Hematopoietic multipotent progenitor cell treated with erythropoietin and hydrocortisone succinate and interleukin-3 and kit ligand, for 4 days (in vitro differentiated cells): ENCODE measurements around the gene MCTS1.
"Not testable (repeated sequence)": the region's sequence is repeated elsewhere in the genome, so short reads cannot be mapped to it uniquely, and the experiment has no call there.

Experiments used
- DNase-seq: peaks from one replicate; pipeline ENCODE4 v3.0.0-alpha.2; 2015

MCTS1 gene, protein sequence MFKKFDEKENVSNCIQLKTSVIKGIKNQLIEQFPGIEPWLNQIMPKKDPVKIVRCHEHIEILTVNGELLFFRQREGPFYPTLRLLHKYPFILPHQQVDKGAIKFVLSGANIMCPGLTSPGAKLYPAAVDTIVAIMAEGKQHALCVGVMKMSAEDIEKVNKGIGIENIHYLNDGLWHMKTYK

DNA sequence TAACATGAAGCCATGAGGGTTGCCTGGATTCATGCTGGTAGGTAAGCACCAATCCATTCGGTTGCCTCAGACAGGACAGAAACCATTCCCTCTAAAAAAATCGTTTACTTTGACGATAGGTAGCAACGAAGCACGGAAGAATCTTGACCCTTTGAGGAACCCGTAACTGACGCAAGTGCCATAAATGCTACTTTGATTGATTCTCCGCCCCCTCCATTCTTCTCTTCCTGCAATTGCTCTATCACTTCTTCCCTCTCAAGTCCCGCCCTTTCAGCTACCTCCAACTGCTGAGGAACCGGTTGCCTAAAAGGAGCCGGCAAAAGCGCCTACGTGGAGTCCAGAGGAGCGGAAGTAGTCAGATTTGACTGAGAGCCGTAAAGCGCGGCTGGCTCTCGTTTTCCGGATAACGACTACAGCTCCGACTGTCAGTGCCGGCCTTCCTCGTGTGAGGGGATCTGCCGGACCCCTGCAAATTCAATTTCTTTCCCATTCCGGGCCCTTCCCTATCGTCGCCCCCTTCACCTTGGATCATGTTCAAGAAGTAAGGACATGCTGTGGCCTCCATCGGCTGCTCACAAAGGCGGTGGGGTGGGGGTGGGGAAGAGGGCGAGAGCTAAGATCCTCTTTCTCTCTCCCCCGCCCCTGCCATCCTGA is at the start of gene MCTS1:
MCTS1 (plus strand) TSS at position 395 of the 654 bp plus-strand sequence; CDS start at position 531, 136 bp downstream.
- peak; percentile 97 for DNase-seq

DNA sequence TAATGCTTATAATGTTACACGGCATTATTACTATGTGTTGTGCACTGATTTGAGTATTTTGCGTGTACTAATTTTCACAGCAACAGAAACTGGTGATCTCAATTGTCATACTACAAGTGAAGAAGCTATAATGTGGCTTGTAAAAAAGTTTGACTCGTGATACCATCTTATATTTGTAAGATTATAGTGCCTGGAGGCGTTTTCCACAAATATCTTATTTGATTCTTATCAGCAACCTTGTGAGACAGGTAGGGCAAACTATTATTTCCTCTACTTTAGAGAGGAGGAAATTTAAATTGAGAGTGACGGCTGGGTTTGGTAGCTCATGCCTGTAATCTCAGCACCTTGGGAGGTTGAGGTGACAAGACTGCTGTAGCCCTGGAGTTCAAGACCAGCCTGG is 47.6 kb upstream of the MCTS1 start:
- DNase-seq, result no peak

DNA sequence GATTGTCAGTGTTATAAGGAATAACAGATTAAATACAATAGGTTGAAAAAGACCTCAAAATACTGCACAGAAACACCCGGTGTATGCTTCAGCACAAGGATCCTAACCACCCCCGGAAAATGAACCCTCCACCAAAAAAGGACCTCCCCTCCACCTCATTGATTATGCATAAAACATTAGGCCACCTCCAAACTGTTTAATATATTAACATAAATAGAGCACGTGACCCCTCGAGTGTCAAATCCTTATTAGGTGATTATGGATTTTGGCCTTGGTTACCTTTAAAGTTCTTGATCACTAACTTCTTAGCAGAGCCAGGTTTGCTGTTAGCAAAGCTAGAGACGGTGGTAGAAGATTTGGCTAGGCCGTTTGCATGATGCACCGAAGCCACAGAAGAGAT is 44.1 kb upstream of the MCTS1 start:
- DNase-seq, result no peak

DNA sequence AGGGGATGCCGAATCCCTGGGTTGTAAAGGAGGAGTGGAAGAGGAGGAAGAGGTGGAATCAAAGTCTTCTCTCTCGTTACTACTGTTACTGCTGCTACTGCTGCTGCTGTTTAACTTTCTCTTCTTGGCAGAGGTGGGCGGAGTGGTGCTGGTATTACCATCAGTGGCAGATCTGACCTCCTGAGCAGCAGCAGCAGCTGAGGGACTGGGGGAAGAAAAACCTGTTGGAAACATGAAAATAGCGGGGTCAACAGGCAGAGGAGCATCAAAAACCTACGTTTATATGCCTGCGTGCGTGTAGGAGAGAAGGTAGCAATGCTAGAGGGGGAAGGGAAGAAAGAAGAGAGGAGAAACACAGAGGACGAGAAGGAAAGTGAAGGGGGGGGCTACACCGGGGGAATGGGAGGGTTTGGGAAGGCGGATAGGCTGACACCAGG is 43.5 kb upstream of the MCTS1 start:
- peak; percentile 58 for DNase-seq

DNA sequence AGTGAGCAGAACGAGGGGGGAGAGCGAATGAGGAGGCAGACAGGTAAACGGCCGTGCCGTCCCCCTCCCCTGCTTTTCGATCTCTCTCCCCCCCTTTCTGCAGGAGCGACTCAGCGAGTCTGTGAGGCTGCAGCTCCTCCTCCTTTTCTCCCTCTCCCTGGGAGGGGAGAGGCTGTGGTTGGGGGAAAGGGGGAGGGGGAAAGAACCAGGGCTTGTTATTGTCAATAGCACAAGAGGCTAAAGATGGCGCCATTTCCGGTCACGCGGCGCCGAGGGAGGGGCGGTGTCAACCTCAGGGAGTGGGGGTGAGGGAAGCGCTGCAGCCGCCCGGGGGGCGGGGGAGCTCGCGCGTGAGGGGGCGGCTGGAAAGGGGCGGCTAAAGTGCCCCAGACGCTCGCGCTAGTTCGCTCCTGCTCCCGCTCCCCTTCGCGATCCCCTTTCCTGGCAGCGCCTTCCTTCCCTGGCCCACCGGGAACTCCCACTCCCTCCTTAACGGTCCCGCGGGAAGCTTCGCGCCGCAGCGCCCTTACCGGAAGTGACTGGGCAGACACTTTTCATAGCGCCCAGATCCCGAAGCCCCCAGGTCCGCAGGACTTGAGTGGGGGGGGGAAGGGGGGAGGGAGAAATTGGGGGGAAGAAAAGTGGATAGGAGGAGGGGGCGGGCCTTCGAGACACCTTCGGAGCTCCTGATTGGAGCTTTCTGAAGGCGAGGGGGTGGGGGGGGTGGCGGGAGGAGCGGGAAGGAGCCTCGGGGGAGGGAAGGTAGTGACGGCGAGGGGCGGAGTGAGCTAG is 42.9 kb upstream of the MCTS1 start, which contains the start of gene CUL4B:
CUL4B (minus strand) TSS at position 121 of the 792 bp plus-strand sequence. CDS start 324 bp downstream, outside the sequence.
- peak; percentile 97 for DNase-seq

DNA sequence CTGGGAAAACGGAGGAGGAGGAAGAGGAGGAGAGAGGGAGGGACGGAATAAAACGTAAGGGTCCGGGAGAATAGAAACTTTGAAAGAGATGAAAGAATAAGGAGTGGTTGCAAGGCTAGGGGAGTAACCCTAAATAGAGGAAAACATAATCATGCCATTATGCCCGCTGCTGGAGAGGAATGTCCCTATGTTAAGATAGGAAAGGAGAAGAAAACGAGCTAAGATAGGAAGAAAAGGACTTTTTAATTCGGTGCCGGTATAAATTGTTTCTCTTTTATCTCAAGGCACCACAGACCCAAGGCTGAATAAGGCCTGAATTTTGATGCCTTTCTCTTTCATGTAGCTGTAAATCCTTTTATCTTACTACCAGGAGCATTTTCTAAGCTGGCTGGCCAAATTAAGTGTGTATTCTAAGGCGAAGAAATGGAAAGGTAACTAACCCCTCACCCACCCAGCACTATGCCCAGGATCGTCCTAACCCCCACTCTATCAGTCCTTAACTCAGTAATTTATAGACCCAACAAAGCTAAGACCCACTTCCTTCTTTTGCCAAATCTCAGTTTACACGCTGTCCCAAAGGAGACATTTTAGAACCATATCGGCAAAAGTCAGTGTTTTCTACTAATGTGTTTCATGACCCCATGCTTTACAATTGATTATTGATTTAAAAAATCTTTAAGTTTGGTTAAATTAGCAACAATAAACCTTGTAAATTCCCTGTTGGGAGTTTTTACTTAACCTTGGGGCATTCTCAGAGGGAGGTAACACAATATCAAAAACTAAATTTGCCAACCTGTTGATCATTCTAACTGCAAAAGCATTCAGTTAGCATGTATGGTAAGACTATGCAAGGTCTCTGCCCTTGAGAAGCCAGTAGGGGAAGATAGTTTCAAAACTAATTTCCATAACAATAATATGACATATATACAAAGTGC is 42.0 kb upstream of the MCTS1 start:
- DNase-seq, result peak; percentile 18

DNA sequence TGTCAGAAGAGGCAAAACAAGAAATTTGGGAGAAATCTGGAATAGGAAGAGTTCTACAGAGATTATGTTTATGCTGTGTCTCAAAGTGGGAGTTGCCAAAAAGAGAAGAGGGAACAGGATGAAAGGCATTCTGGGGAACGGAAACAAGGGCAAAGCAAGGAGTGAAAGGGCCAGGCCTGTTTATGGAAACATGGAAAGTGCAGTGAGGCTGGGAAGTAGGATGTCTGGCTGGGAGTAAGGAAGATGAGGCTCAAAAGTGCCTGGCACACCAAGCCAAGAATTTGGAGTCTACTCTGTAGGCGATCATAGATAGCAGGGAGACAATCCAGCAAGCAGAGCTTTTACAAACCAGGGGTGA is 41.4 kb upstream of the MCTS1 start:
- DNase-seq, result no peak

DNA sequence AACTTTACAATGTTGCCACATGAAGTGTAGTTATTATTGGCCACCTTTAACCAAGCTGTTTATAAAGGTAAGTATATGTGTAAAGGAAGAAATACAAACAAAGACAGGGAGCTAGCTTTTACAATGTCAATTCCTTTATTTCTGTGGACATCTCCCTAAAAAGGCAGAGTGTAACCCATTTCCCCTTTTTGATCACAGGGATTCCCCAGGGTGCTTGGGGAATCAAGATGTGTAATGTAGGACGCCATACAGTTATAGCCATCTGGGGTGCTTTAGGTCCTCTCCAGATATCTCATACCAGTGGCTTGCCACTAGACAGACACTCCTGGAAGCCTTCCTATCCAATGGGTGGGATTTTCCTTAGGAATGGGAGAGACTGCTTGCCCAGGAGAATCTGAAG is 39.0 kb upstream of the MCTS1 start:
- no peak for DNase-seq

DNA sequence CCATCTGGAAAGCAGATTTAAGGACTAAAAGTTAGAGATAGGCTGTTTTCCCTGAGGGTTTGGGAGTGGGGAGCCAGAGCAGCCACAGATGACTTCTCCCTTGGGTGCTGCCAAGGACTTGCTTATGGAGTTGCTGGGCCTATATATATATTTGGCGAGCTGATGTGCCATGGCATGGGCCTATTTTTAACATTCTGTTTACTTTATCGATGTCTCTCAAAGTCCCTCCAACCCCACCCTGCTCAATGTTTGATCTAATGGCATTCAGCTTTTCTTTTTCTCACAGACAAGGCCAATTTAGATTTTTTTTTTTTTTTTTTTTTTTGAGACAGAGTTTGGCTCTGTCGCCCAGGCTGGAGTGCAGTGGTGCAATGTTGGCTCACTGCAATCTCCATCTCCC is 37.1 kb upstream of the MCTS1 start:
- DNase-seq, result no peak

DNA sequence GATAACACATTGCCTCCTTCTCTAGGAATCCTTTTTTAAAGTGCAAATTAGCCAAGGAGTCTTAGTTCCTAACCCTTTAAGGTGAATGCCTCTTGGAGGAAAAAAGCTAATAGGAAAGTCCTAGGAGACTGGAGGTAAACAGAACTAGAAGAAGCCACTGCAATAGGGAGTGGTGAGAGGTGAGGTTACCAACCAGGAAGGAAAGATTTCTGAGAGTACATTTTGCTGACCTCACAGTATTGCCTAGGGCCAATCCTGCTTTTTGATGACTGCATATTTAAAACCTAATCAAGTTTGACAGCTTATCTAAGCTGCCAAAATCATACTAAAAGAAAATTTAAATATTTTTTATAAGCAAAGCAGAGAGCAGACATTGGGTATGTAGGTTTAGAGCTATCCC is 35.9 kb upstream of the MCTS1 start:
- no peak for DNase-seq

DNA sequence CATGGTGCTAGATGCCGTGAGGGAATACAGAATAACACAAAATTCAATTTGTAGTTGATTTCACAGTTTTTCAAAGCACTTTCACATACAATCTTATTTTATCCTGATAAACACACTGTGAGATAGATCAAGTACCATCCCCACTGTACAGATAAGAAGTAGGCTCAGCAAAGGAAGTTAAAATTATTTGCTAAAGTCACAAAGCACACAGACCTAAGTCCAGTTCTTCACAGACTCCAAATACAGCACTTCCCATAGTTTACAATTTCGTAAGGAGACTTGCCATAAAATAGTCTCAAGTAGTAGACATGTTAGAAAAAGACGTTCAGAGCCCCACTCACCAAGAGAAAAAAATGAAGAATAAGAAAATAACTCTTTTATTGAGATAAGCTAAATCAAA is 35.3 kb upstream of the MCTS1 start:
- no peak for DNase-seq

DNA sequence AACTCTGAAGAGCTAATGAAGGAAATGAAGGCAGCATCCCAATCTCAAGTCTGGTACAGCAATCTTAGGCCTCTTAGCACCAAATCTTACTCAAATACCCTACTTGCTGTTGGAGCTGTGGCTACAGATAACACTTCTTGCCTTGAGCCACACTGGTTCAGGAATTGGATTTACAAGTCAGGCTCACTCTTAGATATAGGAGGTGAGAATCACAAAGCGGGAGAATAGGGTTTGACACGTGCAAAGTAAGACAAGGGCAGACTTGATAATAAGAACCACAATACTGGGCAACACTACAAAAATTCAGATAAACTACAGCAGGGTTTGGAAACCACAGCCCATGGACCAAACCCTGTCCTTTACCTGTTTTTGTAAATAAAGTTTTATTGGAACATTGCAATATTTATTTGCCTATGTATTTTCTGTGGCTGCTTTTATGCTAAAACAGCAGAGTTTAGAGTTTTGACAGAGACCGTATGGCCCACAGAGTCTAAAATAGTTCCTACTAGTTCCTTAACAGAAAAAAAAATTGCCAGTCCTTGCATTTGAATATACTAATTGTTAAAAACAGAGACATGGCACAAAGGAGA is 33.8 kb upstream of the MCTS1 start:
- DNase-seq, result peak; percentile 73

DNA sequence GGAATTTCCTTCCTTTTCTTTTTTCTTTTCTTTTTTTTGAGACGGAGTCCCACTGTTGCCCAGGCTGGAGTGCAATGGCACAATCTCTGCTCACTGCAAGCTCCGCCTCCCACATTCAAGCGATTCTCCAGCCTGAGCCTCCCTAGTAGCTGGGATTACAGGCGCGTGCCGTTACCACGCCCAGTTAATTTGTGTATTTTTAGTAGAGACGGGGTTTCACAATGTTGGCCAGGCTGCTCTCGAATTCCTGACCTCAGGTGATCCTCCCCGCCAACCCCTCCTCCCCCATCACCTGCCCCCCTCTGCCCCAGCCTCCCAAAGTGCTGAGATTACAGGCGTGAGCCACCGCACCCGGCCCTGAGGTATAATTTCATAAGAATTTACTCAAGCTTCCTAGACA is 30.1 kb upstream of the MCTS1 start:
- not testable (repeated sequence) for DNase-seq

DNA sequence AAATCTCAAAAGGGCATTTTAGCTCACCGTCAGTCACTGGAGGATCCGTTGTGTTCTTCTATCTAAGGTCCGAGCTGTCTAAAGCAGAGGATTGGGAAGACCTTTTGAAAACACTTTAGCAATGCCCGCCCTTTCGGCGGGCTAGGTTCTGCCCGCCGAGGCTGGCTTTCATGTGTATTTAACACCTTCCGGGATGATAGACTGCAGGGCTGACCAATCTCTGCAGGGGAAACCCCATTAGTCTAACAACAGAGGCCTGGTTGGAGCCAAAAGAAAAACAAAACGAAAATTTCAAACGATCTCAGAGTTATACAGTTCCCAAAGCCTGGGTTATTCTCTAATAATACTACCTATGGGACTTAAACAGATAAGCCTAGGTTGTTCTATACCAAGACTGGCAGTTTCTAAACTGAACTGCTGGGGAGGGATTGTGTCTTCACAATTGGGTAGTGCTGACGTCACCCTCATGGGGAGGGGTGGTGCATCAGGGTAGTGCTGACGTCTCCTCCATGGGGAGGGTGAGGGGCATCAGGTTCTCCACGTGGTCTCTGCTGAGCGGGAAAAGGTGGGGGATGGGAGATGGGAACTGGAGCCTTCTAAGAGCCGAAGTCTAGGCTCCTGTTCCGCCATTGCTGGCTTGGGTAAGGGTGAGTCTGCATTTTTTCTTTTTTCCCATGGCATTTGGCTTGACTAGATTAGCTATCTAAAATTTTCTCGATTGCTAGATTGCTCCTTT is 28.4 kb upstream of the MCTS1 start:
- no peak for DNase-seq

DNA sequence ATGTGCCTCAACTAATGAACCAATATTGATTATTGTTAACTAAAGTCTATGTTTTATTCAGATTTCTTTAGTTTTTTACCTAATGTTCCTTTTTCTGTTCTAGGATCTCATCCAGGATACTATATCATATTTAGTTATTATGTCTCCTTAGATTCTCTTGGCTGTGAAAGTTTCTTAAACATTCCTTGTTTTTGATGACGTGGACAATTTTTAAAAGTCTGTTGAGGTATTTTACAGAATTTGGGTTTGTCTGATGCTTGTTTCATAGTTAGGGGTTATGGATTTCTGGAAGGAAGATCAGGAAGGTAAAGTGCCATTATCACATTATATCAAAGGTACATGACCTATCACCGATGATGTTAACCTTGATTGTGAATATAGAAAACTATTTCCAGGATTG is 18.2 kb upstream of the MCTS1 start:
- DNase-seq, result no peak

DNA sequence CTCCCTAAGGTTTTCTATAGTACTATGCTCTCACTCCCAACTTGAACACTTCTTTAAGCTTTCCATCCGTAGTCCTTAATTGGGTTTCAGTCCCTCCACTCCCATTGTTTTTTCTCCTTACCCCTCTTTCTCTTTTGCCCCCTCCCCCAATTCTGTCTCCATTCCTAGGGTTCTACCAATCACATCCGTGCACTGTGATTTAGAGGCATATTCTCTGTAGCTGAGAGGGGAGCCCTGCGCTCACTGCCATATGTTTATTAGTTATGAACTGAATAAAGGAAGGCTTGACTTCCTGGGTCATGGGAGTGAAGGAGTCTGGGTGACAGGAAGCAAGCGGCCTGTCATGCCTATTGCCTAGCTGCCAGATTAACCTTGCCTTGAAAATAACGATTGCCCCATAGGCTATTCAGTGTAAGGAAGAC is 471 bp downstream of the MCTS1 start:
- peak; percentile 64 for DNase-seq

DNA sequence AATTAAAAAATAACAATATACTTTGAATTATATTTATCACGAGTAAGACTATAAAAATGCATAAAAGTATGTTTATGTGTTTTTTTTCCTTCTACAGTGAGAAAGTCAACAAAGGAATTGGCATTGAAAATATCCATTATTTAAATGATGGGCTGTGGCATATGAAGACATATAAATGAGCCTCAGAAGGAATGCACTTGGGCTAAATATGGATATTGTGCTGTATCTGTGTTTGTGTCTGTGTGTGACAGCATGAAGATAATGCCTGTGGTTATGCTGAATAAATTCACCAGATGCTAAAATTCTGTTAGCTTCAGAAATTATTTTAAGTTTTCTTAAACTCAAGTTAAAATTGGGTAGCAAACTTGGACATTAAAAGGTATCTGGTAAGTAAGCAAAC is 8.2 kb downstream of the MCTS1 start:
- DNase-seq, result no peak

DNA sequence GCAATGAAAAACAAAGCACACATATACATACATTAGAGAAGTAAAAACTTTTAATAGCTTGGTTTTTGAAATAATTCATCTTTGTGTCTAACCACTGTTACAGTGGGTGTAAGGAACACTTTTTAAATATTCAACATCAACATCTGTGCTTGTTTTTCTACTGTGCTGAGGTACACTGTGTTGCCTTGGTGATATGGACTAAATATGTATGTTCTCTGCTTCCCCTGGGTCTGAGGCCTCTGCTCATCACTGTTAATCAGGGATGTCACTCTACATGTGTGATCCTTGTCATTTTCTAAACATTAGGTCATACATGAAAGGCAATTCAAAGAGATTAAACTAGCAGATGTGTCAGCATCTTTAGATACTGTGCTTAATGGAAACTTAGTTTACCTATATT is 10.9 kb downstream of the MCTS1 start:
- DNase-seq, result no peak

DNA sequence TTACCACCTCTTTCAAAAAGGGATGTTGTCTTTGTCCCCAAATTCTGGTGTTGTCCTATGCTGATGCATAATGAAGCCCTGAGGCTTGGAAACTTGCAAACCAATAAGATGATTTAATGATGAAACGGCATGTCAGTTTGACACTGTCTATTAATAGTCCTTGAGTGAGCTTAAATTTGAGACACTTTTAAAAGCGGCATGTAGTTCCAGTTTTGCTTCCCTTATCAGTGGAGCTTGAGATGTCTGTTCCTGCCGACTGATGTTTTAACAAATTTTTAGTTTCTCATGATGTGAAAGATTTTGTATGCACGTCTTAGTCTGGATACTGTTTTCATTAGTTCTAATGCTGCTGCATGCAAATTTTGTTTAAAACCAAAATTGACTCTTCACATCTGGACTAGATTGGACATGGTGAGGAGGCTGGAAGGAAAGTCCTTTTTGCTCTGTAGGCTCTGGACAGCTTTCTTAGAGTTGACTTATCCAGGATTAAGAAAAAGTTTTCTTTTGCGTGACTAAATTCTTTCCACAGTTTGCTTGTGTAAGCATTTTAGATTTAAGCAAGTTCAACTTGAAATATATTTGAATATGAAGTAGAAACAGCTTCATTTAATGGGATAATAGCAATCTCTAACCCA is 14.2 kb downstream of the MCTS1 start:
- DNase-seq, result no peak

DNA sequence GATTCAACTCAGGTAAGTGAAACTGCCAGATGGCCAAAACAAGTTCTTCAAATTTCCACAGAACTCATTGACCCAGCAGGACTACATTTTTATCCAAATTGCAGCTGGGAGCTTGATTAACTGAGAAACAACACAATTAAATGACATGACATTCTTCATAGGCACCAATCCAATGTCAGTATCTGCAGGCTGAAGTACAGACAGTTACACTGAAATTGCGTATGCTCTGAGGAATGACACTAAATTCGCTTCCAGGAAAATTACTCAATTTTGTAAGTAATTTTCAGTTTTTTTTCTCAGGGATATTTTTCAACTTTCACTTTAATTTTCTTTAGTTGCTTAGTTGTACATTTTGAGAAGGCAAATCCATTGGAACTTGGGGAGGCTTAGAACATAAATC is 21.5 kb downstream of the MCTS1 start:
- DNase-seq, result no peak
